GM13977 (cell line): Measurements from ENCODE around the gene STOML1.

Experiments used
- DNase-seq: peaks from one replicate; pipeline ENCODE4 v3.0.0; 2012; ENCODE audit warnings: low spot score
- CTCF ChIP-seq: IDR thresholded peaks from 2 replicates; pipeline ENCODE4 v1.5.1; 2012; ENCODE audit warnings: mild to moderate bottlenecking, control low read depth; ENCODE audit not compliant: insufficient read depth; ENCODE audit errors: extremely low read depth, missing control alignments
- in situ Hi-C: fragments of 300-500 bp; cut with MboI; formaldehyde crosslinking; loops from one replicate; pipeline ENCODE4 v1.12.0; 2022; ENCODE audit warnings: low sequenced_read_pairs, low pct_unique_long_range_greater_than_20kb, mixed read lengths, inconsistent platforms; ENCODE audit not compliant: unreplicated experiment

Gene STOML1

DNA sequence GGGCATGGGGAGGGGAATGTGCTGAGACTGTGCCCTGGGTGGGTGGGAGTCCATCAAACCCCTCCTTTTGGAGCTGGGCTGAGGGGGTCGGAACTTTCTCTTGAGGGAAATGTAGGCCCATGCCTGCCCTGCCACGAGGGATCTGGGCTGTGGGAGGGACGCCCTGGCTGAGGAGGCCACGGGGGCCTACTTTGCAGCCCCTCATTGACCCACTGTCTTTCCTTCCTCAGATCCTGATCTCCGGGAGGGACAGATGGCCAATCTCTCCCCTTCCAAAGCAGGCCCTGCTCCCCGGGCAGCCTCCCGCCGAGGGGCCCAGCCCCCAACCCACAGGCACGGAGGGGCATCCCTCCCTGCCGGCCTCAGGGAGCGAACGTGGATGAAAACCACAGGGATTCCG, 40.5 kb downstream of the STOML1 start:
- no peak for TF ChIP-seq CTCF
- no peak for DNase-seq
- in situ Hi-C loops = no loop called here

GRCh38 chr15:73950831-73951561, 41.1 kb downstream of the STOML1 start:
- TF ChIP-seq CTCF = peak; percentile 79
- in situ Hi-C loops = no loop called here
- DNase-seq = peak; percentile 83

DNA sequence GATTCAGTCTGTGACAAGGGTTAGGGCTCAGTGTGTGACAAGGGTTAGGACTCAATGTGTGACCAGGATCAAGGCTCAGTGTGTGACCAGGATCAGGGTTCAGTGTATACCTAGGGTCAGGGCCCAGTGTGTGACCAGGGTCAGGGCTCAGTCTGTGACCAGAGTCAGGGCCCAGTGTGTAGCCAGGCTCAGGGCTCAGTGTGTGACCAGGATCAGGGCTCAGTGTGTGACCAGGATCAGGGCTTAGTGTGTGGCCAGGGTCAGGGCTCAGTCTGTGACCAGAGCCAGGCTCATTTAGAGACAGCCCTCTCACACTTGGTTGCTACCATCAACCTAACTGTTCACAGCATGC, 41.6 kb downstream of the STOML1 start:
- TF ChIP-seq CTCF = no peak
- in situ Hi-C loops = no loop called here
- DNase-seq = no peak

- no peak for TF ChIP-seq CTCF
- no peak for DNase-seq
- in situ Hi-C loops = no loop called here
Observed at GRCh38 chr15:73949496-73949895, 42.6 kb downstream of the STOML1 start.

- TF ChIP-seq CTCF = no peak
- no peak for DNase-seq
- in situ Hi-C loops = no loop called here
Observed at GRCh38 chr15:73948982-73949381, 43.1 kb downstream of the STOML1 start.

DNA sequence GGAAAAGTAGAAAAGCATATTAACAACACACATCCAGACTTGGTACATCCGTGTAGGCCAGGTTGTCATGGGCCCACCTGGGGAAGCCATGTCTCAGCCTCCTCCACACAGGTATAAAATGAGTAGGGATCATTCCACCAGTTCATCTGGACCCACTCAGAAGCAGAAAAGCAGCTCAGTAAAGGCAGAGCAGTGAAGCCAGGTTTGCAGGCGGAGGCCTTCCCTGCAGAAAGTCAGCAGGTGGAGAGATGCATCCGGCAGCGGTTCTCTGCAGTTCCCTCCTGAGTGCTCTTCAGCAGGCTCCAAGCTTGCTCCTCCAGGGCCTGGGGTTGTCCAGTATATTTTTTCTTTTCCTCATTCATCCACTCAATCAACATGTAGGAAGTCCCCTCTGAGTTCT, 43.7 kb downstream of the STOML1 start:
- DNase-seq = no peak
- TF ChIP-seq CTCF = no peak
- in situ Hi-C loops = no loop called here
